Colonic mucosa (tissue), 4 donors: Measurements from ENCODE around the gene LRFN2. TPM values are rescaled to one million over a fixed set of nuclear protein-coding genes. Genes with fewer than 3 reads are reported as not detected.

ENCODE experiments used
- DNase-seq: peaks from one replicate; pipeline ENCODE4 v3.0.0-alpha.2; 2020
- H3K27ac ChIP-seq: fragments of 200-600 bp; one replicate; pipeline ENCODE4 v1.8.0; 2021
- H3K27me3 ChIP-seq: fragments of 200-600 bp; one replicate; pipeline ENCODE4 v1.8.0; 2021
- H3K36me3 ChIP-seq: fragments of 200-600 bp; one replicate; pipeline ENCODE4 v1.8.0; 2021
- H3K4me1 ChIP-seq: fragments of 200-600 bp; one replicate; pipeline ENCODE4 v1.8.0; 2021; ENCODE audit warnings: mild to moderate bottlenecking
- H3K4me3 ChIP-seq: fragments of 200-600 bp; one replicate; pipeline ENCODE4 v1.8.0; 2021
- H3K9ac ChIP-seq, 2 donors: one replicate each; pipeline ENCODE4 v1.7.0; 2013; ENCODE audit warnings: control low read depth in 2 of 2, low read depth in 2 of 2, low read length in 2 of 2
- H3K9me3 ChIP-seq: fragments of 200-600 bp; one replicate; pipeline ENCODE4 v1.8.0; 2021
- intact Hi-C: fragments of 100-400 bp; cut with DNase I; formaldehyde crosslinking; loops from one replicate; pipeline ENCODE4 v1.14.1; 2022
- total RNA-seq, 2 donors: library from RNA; stranded (reverse); fragmentation: NEBNext Ultra II Directional in 1 of 2; extraction: Animal tissue kit (Norgen Biotek cat#: 25700) in 1 of 2; gene quantifications; one replicate each; pipeline ENCODE4 v1.2.1, GENCODE V29; 2021
- TF ChIP-seq, protein P1 (sequence below): fragments of 200-600 bp; IDR thresholded peaks from one replicate; pipeline ENCODE4 v1.8.0; 2022; ENCODE audit warnings: antibody characterized with exemption, mild to moderate bottlenecking
- donor health status: healthy.
- donor health status: DM: no; HTN: no; CAD: no.
- donor health status: DM: no; HTN: no; CAD: no.

LRFN2 gene
- total RNA-seq, 2 donors from 2014 or later: 0.21 to 0.22 TPM

GRCh38 chr6:40343877-40344565, 243.1 kb downstream of the LRFN2 start:
- TF ChIP-seq, protein P1, sequence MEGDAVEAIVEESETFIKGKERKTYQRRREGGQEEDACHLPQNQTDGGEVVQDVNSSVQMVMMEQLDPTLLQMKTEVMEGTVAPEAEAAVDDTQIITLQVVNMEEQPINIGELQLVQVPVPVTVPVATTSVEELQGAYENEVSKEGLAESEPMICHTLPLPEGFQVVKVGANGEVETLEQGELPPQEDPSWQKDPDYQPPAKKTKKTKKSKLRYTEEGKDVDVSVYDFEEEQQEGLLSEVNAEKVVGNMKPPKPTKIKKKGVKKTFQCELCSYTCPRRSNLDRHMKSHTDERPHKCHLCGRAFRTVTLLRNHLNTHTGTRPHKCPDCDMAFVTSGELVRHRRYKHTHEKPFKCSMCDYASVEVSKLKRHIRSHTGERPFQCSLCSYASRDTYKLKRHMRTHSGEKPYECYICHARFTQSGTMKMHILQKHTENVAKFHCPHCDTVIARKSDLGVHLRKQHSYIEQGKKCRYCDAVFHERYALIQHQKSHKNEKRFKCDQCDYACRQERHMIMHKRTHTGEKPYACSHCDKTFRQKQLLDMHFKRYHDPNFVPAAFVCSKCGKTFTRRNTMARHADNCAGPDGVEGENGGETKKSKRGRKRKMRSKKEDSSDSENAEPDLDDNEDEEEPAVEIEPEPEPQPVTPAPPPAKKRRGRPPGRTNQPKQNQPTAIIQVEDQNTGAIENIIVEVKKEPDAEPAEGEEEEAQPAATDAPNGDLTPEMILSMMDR: no peak
- intact Hi-C loops: no loop called here
- H3K9ac ChIP-seq: no peak overlapping the region
- no peak overlapping the region for H3K27ac ChIP-seq
- H3K4me1 ChIP-seq: no peaks in the 10 kb centered on the region
- no peak for DNase-seq
- H3K27me3 ChIP-seq: no peaks in the 10 kb centered on the region
- H3K9me3 ChIP-seq: no peaks in the 10 kb centered on the region
- H3K4me3 ChIP-seq: no peak overlapping the region
- no peaks in the 10 kb centered on the region for H3K36me3 ChIP-seq

DNA sequence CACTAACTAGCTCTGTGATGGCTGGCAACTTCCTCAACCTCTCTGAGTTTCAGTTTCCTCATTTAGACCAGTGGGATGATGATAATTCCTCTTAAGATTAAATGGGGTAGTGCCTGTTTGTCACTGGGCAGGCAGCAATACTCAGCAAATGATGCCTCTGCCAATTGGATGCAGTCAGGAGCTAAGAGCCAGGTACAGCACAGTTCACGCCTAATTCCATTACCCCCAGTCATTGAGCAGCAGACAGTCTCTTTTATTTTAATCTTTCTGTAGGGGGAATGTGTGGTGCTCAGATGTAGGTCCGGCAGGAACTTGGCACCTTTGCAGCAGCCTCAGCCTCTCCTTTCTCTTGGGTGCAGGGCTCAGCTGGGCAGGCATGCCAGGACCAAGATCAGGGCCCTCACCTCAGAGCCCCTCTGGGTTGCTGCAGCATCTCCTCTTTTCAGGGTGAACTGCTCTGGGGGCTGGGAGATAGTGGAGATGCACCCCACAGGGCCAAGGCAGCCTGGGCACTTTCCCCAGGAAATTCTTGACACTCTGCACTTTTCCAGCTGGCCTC, 243.8 kb downstream of the LRFN2 start:
- no peaks in the 10 kb centered on the region for H3K27me3 ChIP-seq
- no peaks in the 10 kb centered on the region for H3K4me1 ChIP-seq
- H3K4me3 ChIP-seq: no peak overlapping the region
- no peak overlapping the region for H3K9ac ChIP-seq
- no peaks in the 10 kb centered on the region for H3K9me3 ChIP-seq
- TF ChIP-seq, protein P1: no peak
- DNase-seq: no peak
- intact Hi-C loops: no loop called here
- H3K27ac ChIP-seq: no peak overlapping the region
- H3K36me3 ChIP-seq: no peaks in the 10 kb centered on the region

DNA sequence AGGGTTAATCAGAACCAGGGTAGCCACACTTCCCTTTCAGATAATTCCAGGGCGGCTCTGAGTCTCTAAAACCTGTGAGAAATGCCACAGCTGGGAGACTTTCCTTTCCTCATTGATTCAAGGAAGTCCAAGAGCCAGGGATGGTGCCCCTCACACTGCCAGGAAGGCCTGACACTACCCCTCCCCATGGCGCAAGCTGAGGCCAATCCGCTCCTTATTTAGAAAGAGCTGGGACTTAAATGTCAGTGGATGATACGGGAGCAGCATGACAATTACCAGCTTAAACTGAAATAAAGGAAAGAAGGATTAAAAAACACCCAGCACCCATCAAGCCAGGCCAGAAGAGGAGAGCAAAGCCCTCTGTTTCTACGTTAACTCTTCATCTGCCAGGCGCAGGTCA, 244.4 kb downstream of the LRFN2 start:
- Histone ChIP-seq H3K27ac (no peak overlapping the region), H3K4me1 (no peaks in the 10 kb centered on the region), H3K27me3 (no peaks in the 10 kb centered on the region)

GRCh38 chr6:40341726-40342125, 245.4 kb downstream of the LRFN2 start:
- Histone ChIP-seq H3K36me3 (no peaks in the 10 kb centered on the region), H3K9ac (no peak overlapping the region), H3K4me3 (no peak overlapping the region), H3K27me3 (no peaks in the 10 kb centered on the region), H3K9me3 (no peaks in the 10 kb centered on the region), H3K27ac (no peak overlapping the region), H3K4me1 (no peaks in the 10 kb centered on the region)
- no peak for DNase-seq
- TF ChIP-seq, protein P1: no peak
- intact Hi-C loops: no loop called here

More for the DNA sequence above, 244.4 kb downstream of the LRFN2 start:
- H3K9ac ChIP-seq: no peak overlapping the region
- H3K4me3 ChIP-seq: no peak overlapping the region
- intact Hi-C loops: no loop called here
- H3K9me3 ChIP-seq: no peaks in the 10 kb centered on the region
- H3K36me3 ChIP-seq: no peaks in the 10 kb centered on the region
- no peak for DNase-seq
- TF ChIP-seq, protein P1: no peak
